ENCODE data around the gene DPM2.

DPM2 gene

DNA sequence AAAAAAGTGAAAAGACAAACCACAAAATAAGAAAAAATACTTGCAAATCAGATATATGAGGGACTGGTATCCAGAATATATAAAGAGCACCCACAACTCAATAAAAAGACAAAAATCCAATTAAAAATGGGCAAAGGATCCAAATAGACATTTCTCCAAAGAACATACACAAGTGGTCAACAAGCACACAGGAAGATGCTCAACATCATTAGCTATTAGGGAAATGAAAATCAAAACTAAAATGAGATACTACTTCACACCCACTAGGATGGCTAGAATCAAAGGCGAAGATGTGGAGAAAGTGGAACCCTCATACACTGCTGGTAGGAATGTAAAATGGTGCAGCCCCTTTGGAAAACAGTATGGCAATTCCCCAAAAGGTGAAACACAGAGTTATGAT is 21.1 kb upstream of the DPM2 start:
- POLR2A ChIA-PET (ENCODE audit: low non-redundant PET): no interaction called here
- TF ChIP-seq, protein P1, sequence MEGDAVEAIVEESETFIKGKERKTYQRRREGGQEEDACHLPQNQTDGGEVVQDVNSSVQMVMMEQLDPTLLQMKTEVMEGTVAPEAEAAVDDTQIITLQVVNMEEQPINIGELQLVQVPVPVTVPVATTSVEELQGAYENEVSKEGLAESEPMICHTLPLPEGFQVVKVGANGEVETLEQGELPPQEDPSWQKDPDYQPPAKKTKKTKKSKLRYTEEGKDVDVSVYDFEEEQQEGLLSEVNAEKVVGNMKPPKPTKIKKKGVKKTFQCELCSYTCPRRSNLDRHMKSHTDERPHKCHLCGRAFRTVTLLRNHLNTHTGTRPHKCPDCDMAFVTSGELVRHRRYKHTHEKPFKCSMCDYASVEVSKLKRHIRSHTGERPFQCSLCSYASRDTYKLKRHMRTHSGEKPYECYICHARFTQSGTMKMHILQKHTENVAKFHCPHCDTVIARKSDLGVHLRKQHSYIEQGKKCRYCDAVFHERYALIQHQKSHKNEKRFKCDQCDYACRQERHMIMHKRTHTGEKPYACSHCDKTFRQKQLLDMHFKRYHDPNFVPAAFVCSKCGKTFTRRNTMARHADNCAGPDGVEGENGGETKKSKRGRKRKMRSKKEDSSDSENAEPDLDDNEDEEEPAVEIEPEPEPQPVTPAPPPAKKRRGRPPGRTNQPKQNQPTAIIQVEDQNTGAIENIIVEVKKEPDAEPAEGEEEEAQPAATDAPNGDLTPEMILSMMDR (conservative IDR thresholded peaks at IDR 0.05; ENCODE audit: low read depth): no peak
- DNase-seq (ENCODE audit: low spot score): no peak
- CTCF ChIA-PET: no interaction called here
- H3K27ac ChIP-seq: no peak overlapping the region

DNA sequence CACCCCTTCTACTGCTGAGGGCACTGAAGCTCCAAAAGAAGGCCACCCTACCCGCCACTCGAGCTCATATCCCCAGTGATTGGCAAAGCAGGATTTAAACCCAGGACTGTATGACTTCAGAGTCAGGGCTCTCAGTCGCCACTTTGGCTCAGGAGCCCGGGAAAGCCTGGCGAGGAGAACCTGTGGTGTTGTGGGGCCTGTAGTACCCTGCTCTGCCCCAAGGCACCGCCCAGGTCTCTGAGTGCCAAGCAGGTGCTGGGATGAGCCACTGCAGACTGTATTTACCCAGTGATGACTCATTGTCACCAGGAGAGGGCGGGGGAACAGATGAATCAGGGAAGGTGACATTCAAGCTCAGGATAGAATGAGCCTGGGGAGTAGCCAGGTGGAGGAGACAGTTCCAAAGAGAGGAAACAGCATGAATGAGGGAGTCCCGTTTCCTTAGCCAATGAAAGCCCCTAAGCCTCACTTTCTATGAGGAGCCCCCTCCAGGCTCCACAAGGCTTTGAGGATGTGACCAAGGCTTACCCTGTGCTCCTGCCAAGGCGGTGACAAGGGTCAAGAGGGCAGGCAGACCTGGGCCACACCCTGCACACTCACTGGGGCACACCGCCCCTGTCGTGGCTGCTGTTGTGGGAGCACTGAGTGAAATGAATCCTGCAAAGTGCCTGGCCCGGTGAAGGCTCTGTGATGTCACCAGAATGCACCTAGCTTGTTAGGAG is 17.8 kb upstream of the DPM2 start:
- H3K27ac ChIP-seq: peak overlapping the region; percentile 88
- TF ChIP-seq, protein P1 (conservative IDR thresholded peaks at IDR 0.05; ENCODE audit: low read depth): no peak; the same call in 1 of the 2 replicates
- DNase-seq (ENCODE audit: low spot score): peak; percentile 94
- CTCF ChIA-PET: interaction anchor here (0.6 to 4.4 kb wide), 9 partner anchors 12 to 1444 kb away, joined by 3 to 43 read pairs (median 4); no protein-coding TSS in a partner anchor
- POLR2A ChIA-PET (ENCODE audit: low non-redundant PET): no interaction called here

DNA sequence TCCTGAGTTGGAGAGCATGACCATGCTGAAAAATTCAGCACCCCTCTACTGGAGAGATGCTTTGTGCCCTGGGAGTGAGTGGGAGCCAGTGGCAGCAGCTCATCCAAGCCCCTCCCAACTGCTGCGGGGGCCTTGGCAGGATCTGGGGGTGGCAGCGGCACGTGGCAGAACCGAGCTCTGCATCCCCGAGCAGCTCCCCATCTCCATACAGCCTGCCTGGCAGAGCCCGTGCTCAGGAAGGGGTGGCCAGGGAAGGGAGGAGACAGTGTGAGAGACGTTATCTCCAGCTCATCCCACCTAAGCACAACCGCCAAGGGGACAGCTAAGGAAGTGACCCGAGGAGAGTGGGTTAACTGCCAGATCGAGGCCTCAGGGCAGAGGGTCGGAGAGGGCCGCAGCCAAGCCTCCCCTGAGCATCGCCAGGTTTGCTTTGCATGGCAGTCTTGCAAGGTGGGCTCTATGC is 17.2 kb upstream of the DPM2 start:
- TF ChIP-seq, protein P1 (conservative IDR thresholded peaks at IDR 0.05; ENCODE audit: low read depth): no peak
- no peak for DNase-seq (ENCODE audit: low spot score)
- ChIA-PET POLR2A (ENCODE audit: low non-redundant PET) (no interaction called here), CTCF (interaction anchor here (0.6 to 4.4 kb wide), 9 partner anchors 8 to 1445 kb away, joined by 3 to 43 read pairs (median 3); no protein-coding TSS in a partner anchor)
- peak overlapping the region; percentile 88 for H3K27ac ChIP-seq

DNA sequence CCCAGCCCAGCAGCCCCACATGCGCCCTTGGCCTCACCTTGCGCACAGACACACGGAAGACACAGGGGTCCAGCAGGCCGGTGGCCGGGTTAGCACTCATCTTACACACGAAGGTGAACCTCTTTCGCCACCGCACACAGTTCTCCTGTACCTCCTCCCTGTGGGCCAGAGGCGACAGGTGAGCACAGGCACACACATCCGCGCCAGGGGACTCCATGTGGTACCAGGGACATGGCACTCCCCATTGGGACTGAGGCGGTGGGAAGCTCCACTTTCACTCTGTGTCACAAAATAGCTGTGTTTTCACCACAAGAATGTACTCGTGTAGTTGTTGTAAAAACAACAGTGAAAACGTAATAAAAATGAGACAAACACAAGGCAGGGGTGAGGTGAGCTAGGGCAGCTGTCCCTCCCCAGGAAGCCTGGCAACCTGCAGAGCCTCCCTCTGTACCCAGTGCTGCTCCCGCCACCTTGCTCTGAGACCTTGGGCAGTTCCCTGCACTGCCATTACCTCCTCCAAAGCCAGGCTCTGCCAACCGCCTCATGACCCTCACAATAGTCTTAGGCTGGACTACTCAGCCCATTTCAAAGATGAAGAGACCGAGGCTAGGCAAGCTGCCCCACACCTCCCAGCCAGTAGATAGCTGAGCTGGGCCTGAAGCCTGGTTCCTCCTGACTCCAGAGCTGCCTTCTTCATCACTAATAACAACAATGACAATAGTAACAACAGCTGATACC is 16.3 kb upstream of the DPM2 start:
- DNase-seq (ENCODE audit: low spot score): no peak
- H3K27ac ChIP-seq: peak overlapping the region; percentile 88
- ChIA-PET POLR2A (ENCODE audit: low non-redundant PET) (no interaction called here), CTCF (interaction anchor here (0.5 to 4.4 kb wide), 7 partner anchors 9 to 377 kb away, joined by 3 to 43 read pairs (median 4); no protein-coding TSS in a partner anchor)
- TF ChIP-seq, protein P1 (conservative IDR thresholded peaks at IDR 0.05; ENCODE audit: low read depth): no peak

DNA sequence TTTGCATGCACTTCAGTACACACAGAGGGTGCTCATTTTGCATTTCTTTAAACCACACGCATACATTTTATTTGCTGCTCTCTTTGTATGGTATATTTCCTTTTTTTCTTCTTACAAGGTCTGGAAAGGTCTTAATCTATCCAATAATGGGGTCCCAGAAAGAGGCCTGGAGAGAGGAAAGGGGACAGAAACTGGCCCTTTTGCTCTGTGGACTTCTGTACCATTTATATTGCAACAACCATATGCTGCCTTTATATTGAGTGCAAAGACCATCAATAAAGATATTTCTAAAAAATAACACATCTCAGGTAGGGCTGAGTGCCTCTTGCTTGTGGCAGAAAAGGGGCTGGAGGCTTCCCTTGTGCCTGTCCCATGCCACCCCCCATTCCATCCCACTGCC is 15.5 kb upstream of the DPM2 start:
- H3K27ac ChIP-seq: peak overlapping the region; percentile 88; the same call in 1 of the 2 replicates
- TF ChIP-seq, protein P1 (conservative IDR thresholded peaks at IDR 0.05; ENCODE audit: low read depth): no peak
- DNase-seq (ENCODE audit: low spot score): no peak
- ChIA-PET CTCF (interaction anchor here (1.1 to 4.4 kb wide), 4 partner anchors 9 to 82 kb away, joined by 4 to 43 read pairs (median 18); no protein-coding TSS in a partner anchor), POLR2A (ENCODE audit: low non-redundant PET) (no interaction called here)

DNA sequence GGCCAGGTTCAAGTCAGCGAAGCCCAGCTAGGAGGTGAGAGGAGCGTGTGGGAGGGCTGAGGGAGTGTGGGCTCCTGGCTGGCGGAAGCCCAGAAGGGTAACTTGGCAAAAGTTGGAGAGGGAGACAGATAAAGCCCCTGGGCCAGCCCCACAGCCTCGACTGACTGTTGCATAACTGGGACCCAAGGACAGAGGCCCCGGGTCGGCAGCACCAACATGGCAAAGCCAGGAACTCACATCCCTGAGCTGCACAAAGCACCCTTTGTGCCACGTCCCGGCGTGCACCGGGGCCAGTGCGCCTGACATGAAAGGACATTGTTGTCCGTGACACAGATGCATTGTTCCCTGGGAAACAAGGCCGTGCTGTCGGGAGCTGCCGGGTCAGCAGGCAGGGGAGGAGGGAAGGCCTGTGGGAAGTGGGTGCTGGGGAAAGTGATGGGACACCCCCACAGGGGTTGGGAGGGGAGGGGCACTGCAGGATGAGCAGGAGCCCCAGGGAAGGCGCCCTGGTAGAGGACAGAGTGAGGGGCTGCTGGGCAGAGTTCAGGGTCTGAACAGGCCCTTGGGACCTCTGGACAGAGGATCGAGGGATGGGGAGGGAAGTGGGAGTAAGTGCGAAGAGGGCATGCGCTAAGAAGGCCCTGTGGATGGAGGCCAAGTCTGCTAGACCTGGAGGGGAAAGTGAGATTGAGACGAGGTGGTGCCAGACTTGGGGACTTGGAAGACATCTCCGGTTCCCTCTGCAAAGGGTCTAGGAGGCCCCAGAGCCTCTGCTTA is 13.0 kb upstream of the DPM2 start:
- POLR2A ChIA-PET (ENCODE audit: low non-redundant PET): no interaction called here
- DNase-seq (ENCODE audit: low spot score): no peak
- CTCF ChIA-PET: no interaction called here
- TF ChIP-seq, protein P1 (conservative IDR thresholded peaks at IDR 0.05; ENCODE audit: low read depth): no peak
- peak overlapping the region; percentile 40; the same call in 1 of the 2 replicates for H3K27ac ChIP-seq
